GM18498 (cell line): Measurements from ENCODE around the gene KRTAP4-11.
"Not testable (repeated sequence)": the region's sequence is repeated elsewhere in the genome, so short reads cannot be mapped to it uniquely, and the experiment has no call there.

Experiments used
- ATAC-seq: cut with Tn5 transposase; IDR thresholded peaks from one replicate; pipeline ENCODE4 v1.9.1; 2021; ENCODE audit warnings: mild to moderate bottlenecking, moderate library complexity; ENCODE audit not compliant: unreplicated experiment

KRTAP4-11 gene

GRCh38 chr17:41125064-41125463 lies 6.9 kb upstream of the KRTAP4-11 start:
- ATAC-seq = no peak

GRCh38 chr17:41123991-41124371 lies 5.8 kb upstream of the KRTAP4-11 start, which contains the start of gene KRTAP4-12:
Gene KRTAP4-12, minus strand, starts transcription at chr17:41124182. Its CDS starts 60 bp downstream, at chr17:41124122.
- not testable (repeated sequence) for ATAC-seq

DNA sequence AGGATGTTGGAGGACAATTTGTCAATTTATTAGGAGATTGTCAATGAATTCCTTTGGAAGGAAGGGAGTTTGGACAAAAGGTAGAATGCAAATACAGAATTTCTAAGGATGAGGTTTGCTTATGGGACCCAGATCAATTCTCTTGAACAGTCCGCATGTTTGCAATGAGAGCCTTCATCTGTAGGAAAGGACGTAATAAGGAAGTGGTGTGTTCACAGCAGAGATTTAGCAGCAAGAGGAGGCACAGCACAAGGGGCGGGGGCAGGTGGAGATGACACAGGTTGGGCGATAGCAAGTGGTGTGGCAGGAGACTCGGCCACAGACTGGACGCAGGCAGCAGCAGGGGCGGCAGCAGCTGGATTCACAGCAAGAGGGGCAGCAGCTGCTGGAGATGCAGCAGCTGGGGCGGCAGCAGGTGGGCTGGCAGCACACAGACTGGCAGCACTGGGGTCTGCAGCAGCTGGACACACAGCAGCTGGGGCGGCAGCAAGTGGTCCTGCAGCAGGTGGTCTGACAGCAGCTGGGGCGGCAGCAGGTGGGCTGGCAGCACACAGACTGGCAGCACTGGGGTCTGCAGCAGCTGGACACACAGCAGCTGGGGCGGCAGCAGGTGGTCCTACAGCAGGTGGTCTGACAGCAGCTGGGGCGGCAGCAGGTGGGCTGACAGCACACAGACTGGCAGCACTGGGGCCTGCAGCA lies 5.3 kb upstream of the KRTAP4-11 start:
- ATAC-seq = not testable (repeated sequence)

DNA sequence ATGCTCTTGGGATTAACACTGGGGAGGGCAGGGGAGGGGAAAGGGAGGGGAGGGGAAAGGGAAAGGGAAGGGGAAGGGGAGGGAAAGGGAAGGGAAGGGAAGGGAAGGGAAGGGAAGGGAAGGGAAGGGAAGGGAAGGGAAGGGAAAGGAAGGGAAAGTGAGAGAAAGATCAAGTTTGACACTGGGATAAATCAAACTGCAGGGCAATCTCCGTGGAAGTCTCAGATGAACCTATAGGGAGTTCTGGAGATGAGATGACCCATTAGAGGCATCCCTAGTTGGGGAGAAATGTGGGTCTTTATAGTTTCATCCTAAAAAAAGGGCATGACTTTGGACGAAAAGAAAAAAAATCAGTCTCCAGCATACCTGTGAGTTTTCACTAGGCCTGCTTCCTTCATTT lies 3.6 kb upstream of the KRTAP4-11 start:
- ATAC-seq = no peak

GRCh38 chr17:41119696-41120690 lies 1.8 kb upstream of the KRTAP4-11 start:
- not testable (repeated sequence) for ATAC-seq

- ATAC-seq = no peak
These were observed 548 bp upstream of the KRTAP4-11 start for GRCh38 chr17:41118721-41119120.

DNA sequence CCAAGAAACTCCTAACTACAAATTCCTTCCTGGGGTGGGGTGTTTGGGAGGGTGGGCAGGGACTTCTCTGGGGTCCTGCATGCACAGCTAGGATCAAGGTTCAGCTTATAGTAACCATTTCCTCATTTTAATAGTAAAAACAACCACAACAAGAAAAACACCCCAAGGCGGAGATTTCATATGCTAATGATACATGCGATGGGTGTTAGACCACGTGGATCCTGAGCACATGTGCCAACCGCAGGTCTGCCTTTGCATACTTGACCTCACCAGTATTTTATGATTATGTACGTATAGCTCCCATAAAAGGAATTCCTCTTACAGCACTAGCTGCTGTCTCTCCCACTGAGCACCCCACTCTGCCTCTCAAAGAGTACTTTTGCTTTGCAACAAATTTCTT lies 1.9 kb downstream of the KRTAP4-11 start:
- no peak for ATAC-seq

- ATAC-seq = no peak
These were observed 6.9 kb downstream of the KRTAP4-11 start for GRCh38 chr17:41111151-41111885.

DNA sequence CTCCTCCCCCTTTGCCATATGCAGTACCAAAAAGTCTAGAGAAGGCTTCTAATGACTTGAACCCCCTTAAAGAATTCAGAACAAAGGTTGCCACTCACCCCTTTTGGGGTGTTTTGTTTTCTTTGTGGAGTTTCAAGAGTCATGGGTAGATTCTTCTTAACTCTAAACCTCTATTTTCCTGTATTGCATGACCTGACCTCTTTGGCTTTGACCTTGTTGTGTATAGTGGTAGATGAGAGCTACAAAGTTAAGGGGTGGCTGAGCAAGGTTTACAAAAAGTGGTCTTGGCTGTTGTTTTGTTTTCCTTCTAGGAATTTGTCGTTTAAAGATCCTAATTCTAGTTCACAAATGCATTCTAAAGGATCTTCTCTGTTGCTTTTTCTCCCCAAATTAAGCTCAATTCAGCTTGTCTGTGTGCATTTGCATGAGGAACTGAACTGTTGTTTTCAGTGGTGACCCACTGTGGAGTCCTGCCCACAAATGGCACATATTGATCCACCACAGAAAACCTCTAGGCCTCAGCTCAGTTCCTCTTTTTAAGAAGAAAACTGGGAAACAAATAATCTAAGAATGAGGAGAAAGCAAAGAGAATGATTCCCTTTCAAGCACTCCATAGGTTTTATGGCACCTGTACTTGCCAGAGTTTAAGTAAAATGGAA lies 9.3 kb downstream of the KRTAP4-11 start:
- ATAC-seq = not testable (repeated sequence)

GRCh38 chr17:41107941-41108450 lies 10.2 kb downstream of the KRTAP4-11 start:
- ATAC-seq = no peak

- ATAC-seq = not testable (repeated sequence)
These were observed 12.8 kb downstream of the KRTAP4-11 start, which contains the start of gene KRTAP4-9 for GRCh38 chr17:41105347-41105746. Gene KRTAP4-9, plus strand, starts transcription at chr17:41105389. Its CDS starts 0 bp downstream, at chr17:41105389.

DNA sequence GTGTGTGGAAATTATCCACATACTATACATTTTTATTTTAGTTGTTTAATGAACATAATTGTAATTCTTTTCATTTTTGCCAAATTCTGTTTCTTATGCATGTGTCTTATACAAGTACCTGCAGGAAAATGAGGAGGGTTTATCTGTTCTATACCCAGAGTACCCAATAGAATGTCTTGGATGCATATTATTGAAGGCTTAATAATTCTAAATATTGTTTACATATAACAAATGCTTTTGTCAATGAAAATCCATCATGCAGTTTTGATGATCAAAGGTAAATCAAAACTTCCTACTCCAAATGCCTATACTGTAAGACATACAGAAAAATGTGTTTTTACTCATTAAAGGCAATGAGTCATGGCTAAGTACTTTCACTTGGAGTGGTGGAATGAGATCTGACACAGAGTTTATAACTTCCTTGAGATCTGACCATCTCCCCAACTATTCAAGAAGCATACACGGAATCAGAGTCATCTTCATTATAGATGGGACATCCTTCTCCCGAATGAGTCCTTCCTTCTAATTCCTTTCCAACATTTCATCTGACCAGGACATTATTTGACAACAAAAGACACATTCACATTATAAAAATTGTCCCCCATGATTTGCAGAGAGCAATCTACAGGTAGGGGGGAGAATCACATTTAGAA lies 13.7 kb downstream of the KRTAP4-11 start:
- ATAC-seq = not testable (repeated sequence)

- ATAC-seq = no peak
These were observed 14.3 kb downstream of the KRTAP4-11 start for GRCh38 chr17:41103896-41104295.

DNA sequence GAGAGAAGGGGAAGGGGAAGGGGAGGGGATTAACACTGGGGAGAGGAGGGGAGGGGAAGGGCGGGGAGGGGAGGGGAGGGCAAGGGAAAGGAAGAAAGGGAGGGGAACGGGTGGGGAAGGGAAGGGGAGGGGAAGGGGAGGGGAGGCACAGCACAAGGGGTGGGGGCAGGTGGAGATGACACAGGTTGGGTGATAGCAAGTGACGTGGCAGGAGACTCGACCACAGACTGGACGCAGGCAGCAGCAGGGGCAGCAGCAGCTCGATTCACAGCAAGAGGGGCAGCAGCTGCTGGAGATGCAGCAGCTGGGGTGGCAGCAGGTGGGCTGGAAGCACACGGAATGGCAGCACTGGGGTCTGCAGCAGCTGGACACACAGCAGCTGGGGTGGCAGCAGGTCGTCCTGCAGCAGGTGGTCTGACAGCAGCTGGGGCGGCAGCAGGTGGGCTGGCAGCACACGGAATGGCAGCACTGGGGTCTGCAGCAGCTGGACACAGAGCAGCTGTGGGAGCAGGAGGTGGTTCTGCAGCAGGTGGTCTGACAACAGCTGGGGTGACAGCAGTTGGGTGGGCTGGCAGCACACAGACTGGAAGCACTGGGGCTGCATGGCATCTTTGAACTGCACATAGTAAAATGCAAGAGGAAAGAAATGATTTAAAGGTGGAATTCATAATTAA lies 16.4 kb downstream of the KRTAP4-11 start, which contains the start of gene KRTAP4-16:
Gene KRTAP4-16, minus strand, starts transcription at position 624 of the 674 bp plus-strand sequence. Its CDS starts 0 bp downstream, at position 624.
- no peak for ATAC-seq

DNA sequence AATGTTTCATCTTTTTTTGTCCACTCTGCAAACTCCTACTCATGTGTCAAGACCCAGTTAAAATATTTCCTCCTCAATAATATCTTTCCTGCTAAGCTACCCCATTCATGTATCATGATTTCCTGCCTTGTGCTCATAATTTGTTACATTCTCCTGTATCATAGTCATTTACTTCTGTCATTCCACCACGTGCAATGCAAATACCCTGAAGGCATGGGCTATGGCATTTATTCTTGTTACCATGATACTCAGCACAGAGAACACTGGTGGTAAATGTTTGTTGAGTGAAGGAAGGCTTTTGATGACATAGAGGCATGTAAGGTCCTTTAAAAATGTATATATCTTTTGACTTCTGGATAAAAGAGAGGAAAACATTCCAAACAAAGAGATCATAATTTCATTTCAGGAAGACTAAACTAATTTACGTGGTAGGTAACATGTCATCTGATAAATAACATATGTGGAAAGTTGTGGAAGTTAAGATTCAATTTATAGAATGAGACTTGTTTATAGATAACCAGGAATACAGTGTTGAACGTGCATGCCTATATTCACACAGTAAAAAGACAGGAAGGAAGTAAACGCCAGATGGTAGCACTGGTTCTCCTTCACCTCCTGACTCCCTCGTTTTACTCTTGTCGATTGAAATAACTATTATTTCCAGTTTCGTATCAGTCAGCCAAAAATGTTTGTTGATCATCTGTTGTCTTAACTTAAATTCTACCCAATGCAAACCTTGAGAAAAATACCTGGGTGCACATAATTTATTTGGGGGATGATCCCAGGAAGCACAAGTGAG lies 18.3 kb downstream of the KRTAP4-11 start:
- not testable (repeated sequence) for ATAC-seq

GRCh38 chr17:41098481-41098880 lies 19.7 kb downstream of the KRTAP4-11 start:
- no peak for ATAC-seq

DNA sequence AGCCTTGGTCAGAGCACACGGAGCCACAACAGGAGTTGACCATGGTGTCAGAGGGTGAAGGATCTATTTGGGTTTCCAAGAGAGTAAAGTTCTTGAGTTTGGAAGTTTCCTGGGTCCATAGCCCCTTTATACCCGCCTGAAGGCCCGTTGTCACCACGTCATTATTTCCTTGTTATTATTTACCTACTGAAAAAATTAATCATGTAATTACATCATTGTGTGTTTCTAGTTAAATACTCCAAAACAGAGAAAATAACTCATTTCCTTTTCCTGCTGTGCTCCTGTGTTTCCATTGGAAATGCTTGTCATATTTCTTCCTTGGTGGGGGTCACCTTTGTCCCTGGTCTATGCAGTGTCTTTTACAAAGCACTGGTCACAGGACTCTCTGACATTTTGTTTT lies 20.1 kb downstream of the KRTAP4-11 start, which contains the start of gene KRTAP4-8:
Gene KRTAP4-8, minus strand, starts transcription at position 101 of the 400 bp plus-strand sequence. Its CDS starts 58 bp downstream, at position 43.
- ATAC-seq = no peak

DNA sequence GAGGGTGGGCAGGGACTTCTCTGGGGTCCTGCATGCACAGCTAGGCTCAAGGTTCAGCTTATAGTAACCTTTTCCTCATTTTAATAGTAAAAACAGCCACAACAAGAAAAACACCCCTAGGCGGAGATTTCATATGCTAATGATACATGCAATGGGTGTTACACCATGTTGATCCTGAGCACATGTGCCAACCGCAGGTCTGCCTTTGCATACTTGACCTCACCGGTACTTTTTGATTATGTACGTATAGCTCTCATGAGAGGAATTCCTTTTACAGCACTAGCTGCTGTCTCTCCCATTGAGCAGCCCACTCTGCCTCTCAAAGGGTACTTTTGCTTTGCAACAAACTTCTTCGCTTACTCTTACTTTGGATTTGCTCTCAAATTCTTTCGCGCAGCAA lies 22.1 kb downstream of the KRTAP4-11 start:
- no peak for ATAC-seq
